HFFc6 (cell line): Measurements from ENCODE around the gene C20orf96. TPM values are rescaled to one million over a fixed set of nuclear protein-coding genes. Genes with fewer than 3 reads are reported as not detected.

Experiments used
- DNase-seq: peaks from one replicate; pipeline ENCODE4 v3.0.0-alpha.2; 2018
- H3K27ac Mint-ChIP-seq: 2 replicates; pipeline ENCODE4 v1.8.0; 2020; ENCODE audit warnings: mild to moderate bottlenecking, mixed read lengths
- H3K27me3 Mint-ChIP-seq: 2 replicates; pipeline ENCODE4 v1.8.0; 2021; ENCODE audit warnings: mild to moderate bottlenecking, moderate library complexity, mixed read lengths; ENCODE audit not compliant: insufficient read depth
- H3K36me3 Mint-ChIP-seq: 2 replicates; pipeline ENCODE4 v1.8.0; 2021; ENCODE audit warnings: low read depth, mixed read lengths
- H3K4me1 Mint-ChIP-seq: 2 replicates; pipeline ENCODE4 v1.8.0; 2020; ENCODE audit warnings: low read depth, mixed read lengths
- H3K4me3 Mint-ChIP-seq: 2 replicates; pipeline ENCODE4 v1.8.0; 2020; ENCODE audit warnings: mild to moderate bottlenecking, moderate library complexity, mixed read lengths
- H3K9me3 Mint-ChIP-seq: 2 replicates; pipeline ENCODE4 v1.8.0; 2020; ENCODE audit warnings: mild to moderate bottlenecking, mixed read lengths
- total RNA-seq, 6 experiments: library from RNA; stranded (reverse); fragmentation: NEBNext Ultra II Directional; extraction: Animal tissue kit (Norgen Biotek cat#: 25700); gene quantifications; 2 replicates in 1 of 6; 3 replicates in 5 of 6; pipeline ENCODE4 v1.2.3, GENCODE V29; 2021
- TF ChIP-seq, protein P1 (sequence below): fragments of 200-600 bp; sonication (generic); IDR thresholded peaks from 2 replicates; pipeline ENCODE4 v1.5.0; 2021; ENCODE audit warnings: antibody characterized with exemption, mild to moderate bottlenecking

Gene C20orf96
- total RNA-seq, 6 experiments from 2014 or later: 2.9 to 3.5 (median 3.2) TPM

DNA sequence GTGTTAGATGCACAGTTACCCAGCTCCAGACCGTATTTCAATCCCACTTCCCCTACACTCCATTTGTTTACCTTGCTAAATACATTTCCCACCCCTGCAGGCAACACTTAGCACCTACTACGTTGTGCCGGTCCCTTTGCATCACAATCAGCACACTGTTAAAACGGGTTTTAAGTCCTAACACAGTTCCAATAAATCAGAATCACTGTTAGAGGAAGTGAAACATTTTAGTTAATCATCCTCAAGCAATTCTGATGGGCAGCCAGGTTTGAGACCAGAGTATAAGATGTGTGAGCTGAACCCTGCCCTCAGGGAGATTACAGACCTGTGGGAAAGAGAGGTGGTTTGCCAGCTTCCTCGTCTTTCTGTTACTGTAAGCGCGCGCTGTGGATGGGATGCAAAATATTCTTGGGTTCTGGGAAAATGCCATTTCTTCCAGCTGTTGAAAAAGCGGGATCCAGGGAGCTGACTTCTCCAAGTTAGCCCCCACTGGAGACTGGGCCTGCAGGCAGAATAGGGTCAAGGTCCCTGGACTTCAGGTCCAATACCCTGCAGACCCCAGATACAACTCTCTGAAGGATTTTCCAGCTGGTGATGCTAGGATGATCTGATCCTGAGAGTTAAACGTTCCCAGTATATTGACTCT, 9.9 kb upstream of the C20orf96 start:
- Mint-ChIP-seq H3K9me3 (no peaks in the 10 kb centered on the region), H3K36me3 (peaks cover 23% of the 10 kb centered on the region), H3K4me3 (peak overlapping the region; percentile 100), H3K27me3 (no peaks in the 10 kb centered on the region; the same call in 1 of the 2 replicates), H3K4me1 (peaks cover 50% of the 10 kb centered on the region), H3K27ac (peak overlapping the region; percentile 15)
- no peak for DNase-seq
- TF ChIP-seq, protein P1, sequence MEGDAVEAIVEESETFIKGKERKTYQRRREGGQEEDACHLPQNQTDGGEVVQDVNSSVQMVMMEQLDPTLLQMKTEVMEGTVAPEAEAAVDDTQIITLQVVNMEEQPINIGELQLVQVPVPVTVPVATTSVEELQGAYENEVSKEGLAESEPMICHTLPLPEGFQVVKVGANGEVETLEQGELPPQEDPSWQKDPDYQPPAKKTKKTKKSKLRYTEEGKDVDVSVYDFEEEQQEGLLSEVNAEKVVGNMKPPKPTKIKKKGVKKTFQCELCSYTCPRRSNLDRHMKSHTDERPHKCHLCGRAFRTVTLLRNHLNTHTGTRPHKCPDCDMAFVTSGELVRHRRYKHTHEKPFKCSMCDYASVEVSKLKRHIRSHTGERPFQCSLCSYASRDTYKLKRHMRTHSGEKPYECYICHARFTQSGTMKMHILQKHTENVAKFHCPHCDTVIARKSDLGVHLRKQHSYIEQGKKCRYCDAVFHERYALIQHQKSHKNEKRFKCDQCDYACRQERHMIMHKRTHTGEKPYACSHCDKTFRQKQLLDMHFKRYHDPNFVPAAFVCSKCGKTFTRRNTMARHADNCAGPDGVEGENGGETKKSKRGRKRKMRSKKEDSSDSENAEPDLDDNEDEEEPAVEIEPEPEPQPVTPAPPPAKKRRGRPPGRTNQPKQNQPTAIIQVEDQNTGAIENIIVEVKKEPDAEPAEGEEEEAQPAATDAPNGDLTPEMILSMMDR: no peak

DNA sequence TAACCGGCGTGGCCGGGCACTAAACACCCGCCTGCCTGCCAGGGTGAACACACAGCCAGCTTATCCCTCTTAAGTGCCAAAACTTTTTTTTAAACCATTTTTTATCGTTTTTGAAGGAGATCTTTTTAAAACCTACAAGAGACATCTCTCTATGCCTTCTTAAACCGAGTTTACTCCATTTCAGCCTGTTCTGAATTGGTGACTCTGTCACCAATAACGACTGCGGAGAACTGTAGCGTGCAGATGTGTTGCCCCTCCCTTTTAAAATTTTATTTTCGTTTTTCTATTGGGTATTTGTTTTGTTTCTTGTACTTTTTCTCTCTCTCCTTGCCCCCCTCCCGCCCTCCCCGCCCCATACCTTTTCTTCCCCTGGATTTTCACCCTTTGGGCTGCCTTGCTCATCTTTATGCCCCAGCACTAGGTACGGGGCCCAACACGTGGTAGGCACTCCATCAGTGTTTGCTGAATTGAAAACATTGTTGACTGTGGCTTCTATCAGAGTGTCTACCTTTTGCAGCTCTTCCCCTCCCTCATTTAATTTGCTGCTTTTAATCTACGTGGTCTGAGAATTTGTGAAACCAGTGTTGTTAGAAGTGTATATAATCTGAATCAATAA, 8.3 kb upstream of the C20orf96 start:
- H3K9me3 Mint-ChIP-seq: no peaks in the 10 kb centered on the region
- no peaks in the 10 kb centered on the region; the same call in 1 of the 2 replicates for H3K27me3 Mint-ChIP-seq
- peaks cover 23% of the 10 kb centered on the region for H3K36me3 Mint-ChIP-seq
- no peak for DNase-seq
- peak overlapping the region; percentile 100 for H3K4me3 Mint-ChIP-seq
- TF ChIP-seq, protein P1: no peak
- peaks cover 50% of the 10 kb centered on the region for H3K4me1 Mint-ChIP-seq
- peak overlapping the region; percentile 92 for H3K27ac Mint-ChIP-seq

DNA sequence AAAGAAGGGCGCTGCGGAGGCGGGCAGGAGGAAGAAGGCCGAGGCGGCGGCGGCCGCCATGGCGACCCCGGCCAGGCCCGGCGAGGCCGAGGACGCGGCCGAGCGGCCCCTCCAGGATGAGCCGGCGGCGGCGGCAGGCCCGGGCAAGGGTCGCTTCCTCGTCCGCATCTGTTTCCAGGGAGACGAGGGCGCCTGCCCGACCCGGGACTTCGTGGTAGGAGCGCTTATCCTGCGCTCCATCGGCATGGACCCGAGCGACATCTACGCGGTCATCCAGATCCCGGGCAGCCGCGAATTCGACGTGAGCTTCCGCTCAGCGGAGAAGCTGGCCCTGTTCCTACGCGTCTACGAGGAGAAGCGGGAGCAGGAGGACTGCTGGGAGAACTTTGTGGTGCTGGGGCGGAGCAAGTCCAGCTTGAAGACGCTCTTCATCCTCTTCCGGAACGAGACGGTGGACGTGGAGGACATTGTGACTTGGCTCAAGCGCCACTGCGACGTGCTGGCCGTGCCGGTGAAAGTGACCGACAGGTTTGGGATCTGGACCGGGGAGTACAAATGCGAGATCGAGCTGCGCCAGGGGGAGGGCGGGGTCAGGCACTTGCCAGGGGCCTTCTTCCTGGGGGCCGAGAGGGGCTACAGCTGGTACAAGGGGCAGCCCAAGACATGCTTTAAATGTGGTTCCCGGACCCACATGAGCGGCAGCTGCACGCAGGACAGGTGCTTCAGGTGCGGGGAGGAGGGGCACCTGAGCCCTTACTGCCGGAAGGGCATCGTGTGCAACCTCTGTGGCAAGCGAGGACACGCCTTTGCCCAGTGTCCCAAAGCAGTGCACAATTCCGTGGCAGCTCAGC, 7.6 kb upstream of the C20orf96 start:
- H3K27ac Mint-ChIP-seq: peak overlapping the region; percentile 92
- H3K4me3 Mint-ChIP-seq: peak overlapping the region; percentile 100
- H3K36me3 Mint-ChIP-seq: peaks cover 23% of the 10 kb centered on the region
- TF ChIP-seq, protein P1: no peak
- H3K4me1 Mint-ChIP-seq: peaks cover 50% of the 10 kb centered on the region
- DNase-seq: peak; percentile 71
- no peaks in the 10 kb centered on the region; the same call in 1 of the 2 replicates for H3K27me3 Mint-ChIP-seq
- no peaks in the 10 kb centered on the region for H3K9me3 Mint-ChIP-seq

DNA sequence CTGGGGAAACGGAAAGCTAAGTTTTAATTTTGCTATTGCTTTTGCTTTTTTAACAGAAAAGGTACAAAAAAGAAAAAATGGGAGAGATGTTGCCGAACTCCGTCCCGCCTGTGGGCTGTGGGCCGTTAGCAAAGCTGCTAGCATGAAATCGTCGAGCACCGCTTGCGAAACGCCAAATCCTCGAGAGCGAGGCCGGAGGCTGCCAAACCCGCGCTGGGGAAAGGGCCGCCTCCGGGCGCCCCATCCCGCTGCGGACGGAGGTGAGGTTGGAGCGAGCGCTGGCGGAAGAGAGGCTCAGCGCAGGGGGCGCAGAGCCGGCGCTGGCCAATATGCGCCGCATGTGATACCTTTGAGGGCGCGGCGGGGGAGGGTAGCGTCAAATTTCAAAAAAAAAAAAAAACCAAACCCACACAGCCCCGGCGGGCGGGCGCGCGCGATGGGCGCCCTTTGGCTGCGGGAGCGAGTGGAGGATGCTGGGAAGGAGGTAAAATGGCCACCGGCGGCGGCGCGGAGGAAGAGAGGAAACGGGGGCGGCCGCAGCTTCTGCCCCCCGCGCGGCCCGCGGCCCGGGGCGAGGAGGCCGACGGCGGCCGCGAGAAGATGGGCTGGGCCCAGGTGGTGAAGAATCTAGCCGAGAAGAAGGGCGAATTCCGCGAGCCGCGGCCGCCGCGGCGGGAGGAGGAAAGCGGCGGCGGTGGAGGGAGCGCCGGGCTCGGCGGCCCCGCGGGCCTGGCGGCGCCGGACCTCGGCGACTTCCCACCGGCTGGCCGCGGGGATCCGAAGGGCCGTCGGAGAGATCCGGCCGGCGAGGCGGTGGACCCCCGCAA, 6.8 kb upstream of the C20orf96 start, which contains the start of gene ZCCHC3:
Gene ZCCHC3, plus strand, starts transcription at position 473 of the 827 bp plus-strand sequence. Its CDS starts 17 bp downstream, at position 490.
- DNase-seq: peak; percentile 85
- H3K36me3 Mint-ChIP-seq: peaks cover 23% of the 10 kb centered on the region
- peaks cover 48% of the 10 kb centered on the region for H3K4me1 Mint-ChIP-seq
- TF ChIP-seq, protein P1: peak; percentile 39
- no peaks in the 10 kb centered on the region; the same call in 1 of the 2 replicates for H3K27me3 Mint-ChIP-seq
- peak within 1 kb of the TSS; percentile 100 for H3K4me3 Mint-ChIP-seq
- H3K27ac Mint-ChIP-seq: peak within 1 kb of the TSS; percentile 97
- H3K9me3 Mint-ChIP-seq: no peaks in the 10 kb centered on the region

DNA sequence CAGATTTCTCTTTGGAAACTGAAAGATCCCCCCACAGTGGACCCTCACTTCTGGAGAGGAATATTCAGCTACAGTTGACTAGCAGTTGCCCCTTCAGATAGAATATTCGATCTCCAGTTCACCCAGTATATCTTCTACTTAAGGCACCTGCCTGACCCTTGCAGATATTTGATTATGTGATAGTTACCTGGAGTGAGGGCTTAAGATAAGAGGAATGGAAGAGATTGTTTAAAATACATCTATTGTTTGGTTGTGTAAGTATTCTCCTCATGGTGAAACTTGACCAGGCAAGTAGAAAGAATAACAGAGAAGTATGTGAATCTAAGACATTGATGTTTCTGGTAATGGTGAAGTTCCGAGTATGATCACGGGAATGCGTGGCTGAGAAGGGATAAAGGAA, 5.3 kb upstream of the C20orf96 start:
- Mint-ChIP-seq H3K27ac (peak overlapping the region; percentile 19; the same call in 1 of the 2 replicates), H3K27me3 (no peaks in the 10 kb centered on the region; the same call in 1 of the 2 replicates), H3K4me3 (peak overlapping the region; percentile 91), H3K36me3 (peaks cover 23% of the 10 kb centered on the region), H3K4me1 (peaks cover 34% of the 10 kb centered on the region), H3K9me3 (no peaks in the 10 kb centered on the region)
- no peak for DNase-seq
- TF ChIP-seq, protein P1: no peak
